Endothelial cell of umbilical vein (primary cell): ENCODE results near the gene RNU5D-1. TPM values are rescaled to one million over a fixed set of nuclear protein-coding genes. Genes with fewer than 3 reads are reported as not detected.
"Not testable (repeated sequence)": the region's sequence is repeated elsewhere in the genome, so short reads cannot be mapped to it uniquely, and the experiment has no call there.

ENCODE experiments used
- BruUV-seq: library from RNA; stranded (reverse); fragments of 400-500 nt; replicated peaks from 2 replicates; lab custom pipeline; 2021; lab: Mats Ljungman, UMichigan
- CTCF ChIA-PET: fragments of 300-600, 350-600 bp; sonication (Branson Sonifier 250); formaldehyde crosslinking; loops from one replicate; lab custom pipeline; 2021; ENCODE audit warnings: antibody characterized with exemption, inconsistent platforms; lab: Charles Lee
- POLR2A ChIA-PET: fragments of 300-600, 350-600 bp; sonication (Branson Sonifier 250); formaldehyde crosslinking; loops from one replicate; lab custom pipeline; 2021; ENCODE audit warnings: antibody characterized with exemption, inconsistent platforms; lab: Charles Lee
- DNase-seq: peaks from one replicate; pipeline ENCODE4 v3.0.0-alpha.2; 2011; ENCODE audit warnings: low read depth, low spot score
- FAIRE-seq: peaks from 2 replicates; lab custom pipeline; 2011; peaks lifted over from hg19 to GRCh38; lab: Jason Lieb, UNC
- H2AFZ ChIP-seq: 2 replicates; pipeline ENCODE4 v1.6.0; 2012; ENCODE audit warnings: low read depth, low read length, control low read depth, inconsistent platforms
- H3K27ac ChIP-seq: 2 replicates; pipeline ENCODE4 v1.5.1; 2011; ENCODE audit warnings: low read depth, mild to moderate bottlenecking, control low read depth, low read length, moderate library complexity; ENCODE audit not compliant: insufficient read depth
- H3K27me3 ChIP-seq, 2 experiments: 2 replicates each; pipeline versions ENCODE4 v1.6.0 to v1.6.1; 2011; ENCODE audit warnings: low read length in 2 of 2, mixed read lengths in 1 of 2; ENCODE audit not compliant: control insufficient read depth in 2 of 2, insufficient read depth in 2 of 2
- H3K36me3 ChIP-seq, 2 experiments: 2 replicates in 1 of 2; 3 replicates in 1 of 2; pipeline ENCODE4 v1.5.1; 2011; ENCODE audit warnings: low read length in 2 of 2, mild to moderate bottlenecking in 1 of 2, moderate library complexity in 1 of 2; ENCODE audit not compliant: control insufficient read depth in 2 of 2, insufficient read depth in 2 of 2; ENCODE audit errors: extremely low read depth in 1 of 2
- H3K4me1 ChIP-seq: 3 replicates; pipeline ENCODE4 v1.5.1; 2011; ENCODE audit warnings: mild to moderate bottlenecking, low read length; ENCODE audit not compliant: control insufficient read depth, insufficient read depth; ENCODE audit errors: extremely low read depth
- H3K4me2 ChIP-seq: 2 replicates; pipeline ENCODE4 v1.6.1; 2011; ENCODE audit warnings: low read length, control low read depth, mixed read lengths; ENCODE audit not compliant: insufficient read depth
- H3K4me3 ChIP-seq, 3 experiments: fragments of 200-600 bp in 1 of 3; sonication (generic), shearing (Covaris generic) in 1 of 3; replicated peaks in 1 of 3; 2 replicates each; pipeline ENCODE4 v1.5.1; 2011 to 2016; ENCODE audit warnings: control low read depth in 3 of 3, low read length in 3 of 3, mild to moderate bottlenecking in 2 of 3, inconsistent platforms in 1 of 3, low read depth in 1 of 3, moderate library complexity in 1 of 3; ENCODE audit not compliant: insufficient read depth in 1 of 3
- H3K79me2 ChIP-seq: 2 replicates; pipeline ENCODE4 v1.6.0; 2012; ENCODE audit warnings: low read length, inconsistent platforms; ENCODE audit not compliant: control insufficient read depth, insufficient read depth
- H3K9ac ChIP-seq: replicated peaks from 2 replicates; pipeline ENCODE3; 2011; ENCODE audit warnings: low read length, control low read depth; ENCODE audit not compliant: insufficient read depth; ENCODE audit errors: extremely low read depth
- H3K9me1 ChIP-seq: replicated peaks from 3 replicates; pipeline ENCODE4 v1.6.0; 2011; ENCODE audit warnings: mild to moderate bottlenecking, low read length; ENCODE audit not compliant: control insufficient read depth, insufficient read depth; ENCODE audit errors: extremely low read depth
- H3K9me3 ChIP-seq: replicated peaks from 2 replicates; pipeline ENCODE4 v1.5.1; 2012; ENCODE audit warnings: low read length, inconsistent platforms; ENCODE audit not compliant: control insufficient read depth, insufficient read depth
- H4K20me1 ChIP-seq: replicated peaks from 2 replicates; pipeline ENCODE3; 2011; ENCODE audit warnings: mild to moderate bottlenecking, low read length; ENCODE audit not compliant: control insufficient read depth, insufficient read depth; ENCODE audit errors: extremely low read depth
- FOS ChIP-seq: IDR thresholded peaks from 2 replicates; pipeline ENCODE4 v1.6.1; 2011; ENCODE audit warnings: mild to moderate bottlenecking, low read length, moderate library complexity, borderline replicate concordance; ENCODE audit not compliant: insufficient read depth
- GATA2 ChIP-seq: IDR thresholded peaks from 2 replicates; pipeline ENCODE4 v1.7.0; 2011; ENCODE audit warnings: low read depth, mild to moderate bottlenecking, moderate library complexity, mixed read lengths, low read length; ENCODE audit not compliant: insufficient read length, insufficient read depth
- JUN ChIP-seq: IDR thresholded peaks from 2 replicates; pipeline ENCODE4 v1.6.1; 2011; ENCODE audit warnings: borderline replicate concordance, low read depth; ENCODE audit not compliant: insufficient read length, insufficient read depth
- MAX ChIP-seq: IDR thresholded peaks from 2 replicates; pipeline ENCODE4 v1.6.1; 2011; ENCODE audit not compliant: insufficient read depth, insufficient read length
- MYC ChIP-seq: IDR thresholded peaks from one replicate; pipeline ENCODE4 v1.6.1; 2011; ENCODE audit warnings: mild to moderate bottlenecking, low read depth, low read length
- POLR2A ChIP-seq: IDR thresholded peaks from 2 replicates; pipeline ENCODE4 v1.6.1; 2012; ENCODE audit warnings: low read depth, mild to moderate bottlenecking, control low read depth, low read length
- POLR2AphosphoS5 ChIP-seq: IDR thresholded peaks from 2 replicates; pipeline ENCODE4 v1.6.1; 2012; ENCODE audit warnings: low read depth, mild to moderate bottlenecking, control low read depth, low read length, moderate library complexity; ENCODE audit not compliant: insufficient read depth
- dilution Hi-C: fragments of 300-500 bp; cut with MboI; formaldehyde crosslinking; loops from one replicate; pipeline ENCODE4 v1.15.0; 2019; ENCODE audit warnings: low sequenced_read_pairs; ENCODE audit not compliant: extremely low pct_ligation_motif_present
- intact Hi-C: fragments of 100-400 bp; cut with micrococcal nuclease; formaldehyde crosslinking; loops from one replicate; pipeline ENCODE4 v1.10.0; 2022
- polyA plus RNA-seq, 4 experiments: library from polyadenylated mRNA; depleted of rRNA in 3 of 4; stranded (reverse) in 3 of 4; unstranded in 1 of 4; fragments of >200 nt; gene quantifications; 2 replicates each; pipeline versions ENCODE4 v1.2.1 to v1.2.3, GENCODE V29; 2011 to 2012; ENCODE audit warnings: missing spikeins in 1 of 4
- total RNA-seq: library from RNA; stranded (reverse); gene quantifications from 2 replicates; pipeline ENCODE4 v1.2.3, GENCODE V29; 2021
- TF ChIP-seq, protein P1 (sequence below), 2 donors: IDR thresholded peaks; 1 replicate in 1 of 2; 2 replicates in 1 of 2; pipeline ENCODE4 v1.5.1; 2011; ENCODE audit warnings: low read length in 2 of 2, mild to moderate bottlenecking in 2 of 2, moderate library complexity in 2 of 2, control low read depth in 1 of 2, inconsistent platforms in 1 of 2, low read depth in 1 of 2; ENCODE audit not compliant: insufficient read depth in 1 of 2; ENCODE audit errors: extremely low read depth in 1 of 2

The RNU5D-1 gene
- total and polyA plus RNA-seq, 2 donors (not counting 3 experiments of a cell fraction or from before 2014, with no cell fraction given), result not detected

DNA sequence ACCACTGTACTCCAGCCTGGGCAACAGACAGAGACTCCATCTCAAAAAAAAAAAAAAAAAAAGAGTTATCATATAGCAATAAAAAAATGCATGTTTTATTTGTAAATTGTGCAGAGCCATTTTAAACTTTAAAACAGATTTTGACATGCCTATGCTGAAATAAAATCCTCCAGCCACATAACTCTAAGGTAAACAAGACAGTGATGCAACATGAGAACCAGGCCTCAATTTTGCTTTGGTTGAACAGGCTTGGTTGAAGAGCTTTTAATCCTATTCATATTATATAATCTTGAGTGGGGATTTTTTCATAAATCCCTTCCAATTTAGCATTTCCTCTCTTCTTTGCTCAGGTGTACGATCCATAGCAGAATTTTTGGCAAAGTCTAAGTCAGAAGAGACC is 30.4 kb downstream of the RNU5D-1 start:
- Histone ChIP-seq H4K20me1 (no peaks in the 10 kb centered on the region), H3K4me2 (no peak overlapping the region), H3K9me3 (no peaks in the 10 kb centered on the region), H3K9me1 (no peaks in the 10 kb centered on the region), H3K27ac (no peak overlapping the region), H3K9ac (no peak overlapping the region), H3K4me1 (no peaks in the 10 kb centered on the region), H3K79me2 (no peaks in the 10 kb centered on the region), H3K27me3 (peaks cover 0 to 7% of the 10 kb centered on the region in 2 experiments), H3K36me3 (no peaks in the 10 kb centered on the region), H2AFZ (no peak overlapping the region), H3K4me3 (no peak overlapping the region)
- ChIA-PET CTCF (interaction anchor here (0.7 kb wide), 1 partner anchor 29 kb away, joined by 3 read pairs; no protein-coding TSS in a partner anchor), POLR2A (no interaction called here)
- dilution Hi-C loops, result no loop called here
- intact Hi-C loops, result no loop called here
- BruUV-seq, result no TSS peak
- FAIRE-seq (no peak), DNase-seq (no peak)
- TF ChIP-seq MAX (no peak), JUN (no peak), FOS (no peak), POLR2A (no peak), MYC (no peak), GATA2 (no peak), POLR2AphosphoS5 (no peak)
- TF ChIP-seq, protein P1, sequence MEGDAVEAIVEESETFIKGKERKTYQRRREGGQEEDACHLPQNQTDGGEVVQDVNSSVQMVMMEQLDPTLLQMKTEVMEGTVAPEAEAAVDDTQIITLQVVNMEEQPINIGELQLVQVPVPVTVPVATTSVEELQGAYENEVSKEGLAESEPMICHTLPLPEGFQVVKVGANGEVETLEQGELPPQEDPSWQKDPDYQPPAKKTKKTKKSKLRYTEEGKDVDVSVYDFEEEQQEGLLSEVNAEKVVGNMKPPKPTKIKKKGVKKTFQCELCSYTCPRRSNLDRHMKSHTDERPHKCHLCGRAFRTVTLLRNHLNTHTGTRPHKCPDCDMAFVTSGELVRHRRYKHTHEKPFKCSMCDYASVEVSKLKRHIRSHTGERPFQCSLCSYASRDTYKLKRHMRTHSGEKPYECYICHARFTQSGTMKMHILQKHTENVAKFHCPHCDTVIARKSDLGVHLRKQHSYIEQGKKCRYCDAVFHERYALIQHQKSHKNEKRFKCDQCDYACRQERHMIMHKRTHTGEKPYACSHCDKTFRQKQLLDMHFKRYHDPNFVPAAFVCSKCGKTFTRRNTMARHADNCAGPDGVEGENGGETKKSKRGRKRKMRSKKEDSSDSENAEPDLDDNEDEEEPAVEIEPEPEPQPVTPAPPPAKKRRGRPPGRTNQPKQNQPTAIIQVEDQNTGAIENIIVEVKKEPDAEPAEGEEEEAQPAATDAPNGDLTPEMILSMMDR (IDR thresholded peaks at IDR 0.05; ENCODE audit: extremely low read depth in 1 of 2, insufficient read depth in 1 of 2, low read depth in 1 of 2, low read length in 2 of 2), result no peak

DNA sequence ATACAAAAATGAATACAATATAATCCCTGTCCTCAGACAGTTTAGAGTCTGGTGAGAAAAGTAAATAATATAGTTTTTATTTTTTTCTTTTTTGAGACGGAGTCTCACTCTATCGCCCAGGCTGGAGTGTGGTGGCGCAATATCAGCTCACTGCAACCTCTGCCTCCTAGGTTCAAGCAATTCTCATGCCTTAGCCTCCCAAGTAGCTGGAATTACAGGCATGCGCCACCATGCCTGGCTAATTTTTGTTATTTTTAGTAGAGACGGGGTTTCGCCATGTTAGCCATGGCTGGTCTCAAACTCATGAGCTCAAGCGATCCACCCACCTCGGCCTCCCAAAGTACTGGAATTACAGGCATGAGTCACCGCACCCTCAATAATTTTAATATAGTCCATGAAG is 31.6 kb downstream of the RNU5D-1 start:
- H4K20me1 ChIP-seq, H3K9me1 ChIP-seq, FAIRE-seq, DNase-seq, H3K4me1 ChIP-seq, dilution Hi-C loops, H3K4me2 ChIP-seq, POLR2A ChIA-PET, H3K4me3 ChIP-seq, H3K9me3 ChIP-seq, H3K9ac ChIP-seq, BruUV-seq, H3K79me2 ChIP-seq, H3K27me3 ChIP-seq, intact Hi-C loops, H2AFZ ChIP-seq, H3K36me3 ChIP-seq, H3K27ac ChIP-seq: not testable (repeated sequence)
- CTCF ChIA-PET, result interaction anchor here (0.7 kb wide), 1 partner anchor 13 kb away, joined by 3 read pairs; no protein-coding TSS in a partner anchor
